K562 (cell line): Measurements from ENCODE around the gene PLPPR1. TPM values are rescaled to one million over a fixed set of nuclear protein-coding genes. Genes with fewer than 3 reads are reported as not detected.

Experiments used
- ATAC-seq: fragments of 200-7000 bp; cut with Tn5 transposase; 3 replicates; pipeline ENCODE4 v1.9.1; 2020; ENCODE audit warnings: moderate library complexity
- BruUV-seq: library from RNA; stranded (reverse); fragments of 400-500 nt; replicated peaks from 2 replicates; lab custom pipeline; 2021; lab: Mats Ljungman, UMichigan
- CTCF ChIA-PET: fragments of 300-600 bp; formaldehyde crosslinking; extraction: SDS; loops from one replicate; lab custom pipeline; 2021; ENCODE audit warnings: low intra/inter-chr PET ratio; lab: Yijun Ruan, JAX
- POLR2A ChIA-PET: fragments of 300-600, 350-650 bp; sonication (Branson Sonifier 250); formaldehyde crosslinking; extraction: SDS; loops from one replicate; lab custom pipeline; 2021; ENCODE audit warnings: antibody characterized with exemption, inconsistent platforms; lab: Yijun Ruan, JAX
- DNase-seq, 4 experiments: peaks; one replicate each; pipeline versions ENCODE4 v3.0.0 to v3.0.0-alpha.2; 2011 to 2018; ENCODE audit warnings: low spot score in 3 of 4, mixed read lengths in 3 of 4; ENCODE audit errors: extremely low read depth in 1 of 4
- FAIRE-seq: peaks from 2 replicates; lab custom pipeline; 2011; peaks lifted over from hg19 to GRCh38; lab: Jason Lieb, UNC
- H2AFZ ChIP-seq: 2 replicates; pipeline ENCODE4 v1.6.0; 2011; ENCODE audit warnings: low read depth, low read length, control low read depth, inconsistent platforms
- H3K27ac ChIP-seq: fragments of 200-600 bp; 3 replicates; pipeline ENCODE4 v1.8.0; 2011; ENCODE audit warnings: low read depth, mild to moderate bottlenecking, control low read depth, inconsistent platforms, low read length, moderate library complexity, mixed read lengths; ENCODE audit errors: extremely low read depth
- H3K27me3 ChIP-seq, 2 experiments: fragments of 300-600 bp in 1 of 2; 2 replicates in 1 of 2; 3 replicates in 1 of 2; pipeline versions ENCODE4 v1.6.0 to v1.8.0; 2011; ENCODE audit warnings: inconsistent platforms in 2 of 2, low read length in 2 of 2, mild to moderate bottlenecking in 1 of 2, mixed read lengths in 1 of 2, moderate library complexity in 1 of 2; ENCODE audit not compliant: control insufficient read depth in 2 of 2, insufficient read depth in 2 of 2
- H3K36me3 ChIP-seq: fragments of 300-600 bp; 3 replicates; pipeline ENCODE4 v1.8.0; 2011; ENCODE audit warnings: mild to moderate bottlenecking, low read length, inconsistent platforms; ENCODE audit not compliant: control insufficient read depth, insufficient read depth
- H3K4me1 ChIP-seq, 2 experiments: fragments of 200-600 bp in 1 of 2; replicated peaks in 1 of 2; 2 replicates in 1 of 2; 3 replicates in 1 of 2; pipeline versions ENCODE4 v1.5.1 to v1.8.0; 2011; ENCODE audit warnings: inconsistent platforms in 2 of 2, low read length in 2 of 2, mild to moderate bottlenecking in 1 of 2, mixed read lengths in 1 of 2, moderate library complexity in 1 of 2; ENCODE audit not compliant: control insufficient read depth in 2 of 2, insufficient read depth in 2 of 2
- H3K4me2 ChIP-seq: 2 replicates; pipeline ENCODE4 v1.6.1; 2011; ENCODE audit warnings: low read length, control low read depth, inconsistent platforms, mixed read lengths; ENCODE audit not compliant: insufficient read depth
- H3K4me3 ChIP-seq: fragments of 200-600 bp; sonication (generic), shearing (Covaris generic); 2 replicates; pipeline ENCODE4 v1.5.1; 2016; ENCODE audit warnings: control low read depth, inconsistent platforms
- H3K79me2 ChIP-seq: fragments of 200-600 bp; 3 replicates; pipeline ENCODE4 v1.8.0; 2011; ENCODE audit warnings: low read length, inconsistent platforms; ENCODE audit not compliant: control insufficient read depth, insufficient read depth
- H3K9ac ChIP-seq, 2 experiments: 2 replicates each; pipeline versions ENCODE4 v1.6.0 to v1.6.1; 2011; ENCODE audit warnings: low read depth in 2 of 2, low read length in 2 of 2, control low read depth in 1 of 2, inconsistent platforms in 1 of 2, mild to moderate bottlenecking in 1 of 2, mixed read lengths in 1 of 2; ENCODE audit not compliant: insufficient read depth in 1 of 2
- H3K9me1 ChIP-seq: one replicate; pipeline ENCODE4 v1.6.0; 2011; ENCODE audit warnings: inconsistent platforms, mild to moderate bottlenecking, low read length, moderate library complexity; ENCODE audit not compliant: control insufficient read depth, insufficient read depth
- H3K9me3 ChIP-seq: replicated peaks from 2 replicates; pipeline ENCODE4 v1.5.1; 2011; ENCODE audit warnings: low read depth, low read length, inconsistent platforms; ENCODE audit not compliant: control insufficient read depth, insufficient read depth
- H4K20me1 ChIP-seq: replicated peaks from 2 replicates; pipeline ENCODE4 v1.6.1; 2011; ENCODE audit warnings: low read length, inconsistent platforms, mixed read lengths; ENCODE audit not compliant: control insufficient read depth, insufficient read depth
- ATF7 ChIP-seq: fragments of 450-650 bp; IDR thresholded peaks from 2 replicates; pipeline ENCODE4 v1.7.1; 2014; ENCODE audit warnings: mild to moderate bottlenecking, moderate library complexity
- CBFA2T3 ChIP-seq: fragments of 450-650 bp; IDR thresholded peaks from 2 replicates; pipeline ENCODE4 v1.6.1; 2017
- EWSR1 ChIP-seq: fragments of 450-650 bp; IDR thresholded peaks from 2 replicates; pipeline ENCODE4 v1.6.1; 2018; ENCODE audit warnings: borderline replicate concordance, mild to moderate bottlenecking, low read depth, moderate library complexity; ENCODE audit not compliant: partially characterized antibody
- TBP ChIP-seq: optimal IDR thresholded peaks from 2 replicates; pipeline ENCODE3; 2011; ENCODE audit warnings: low read depth, low read length, improper control_type of control experiment
- ZNF146 ChIP-seq: IDR thresholded peaks from one replicate; pipeline ENCODE4 v1.6.1; 2018; ENCODE audit warnings: missing compliant biosample characterization; ENCODE audit not compliant: unreplicated experiment
- ZNF175 ChIP-seq: fragments of 200-800 bp; sonication (Bioruptor generic); IDR thresholded peaks from 2 replicates; pipeline ENCODE4 v1.6.1; 2016; ENCODE audit warnings: low read depth, mild to moderate bottlenecking, missing genetic modification characterization, missing compliant biosample characterization
- in situ Hi-C: fragments of 300-500 bp; cut with MboI; formaldehyde crosslinking; loops from 4 replicates; pipeline ENCODE4 v1.15.0; 2018; ENCODE audit warnings: inconsistent platforms, mixed read lengths
- intact Hi-C: fragments of 100-400 bp; cut with micrococcal nuclease; formaldehyde crosslinking; loops from 2 replicates; pipeline ENCODE4 v1.14.2; 2022
- polyA plus RNA-seq, 8 experiments: library from polyadenylated mRNA; depleted of rRNA in 4 of 8; stranded (reverse) in 5 of 8; unstranded in 3 of 8; fragments of >200 nt; fragmentation: Nextera tagmentation in 2 of 8; fragmentation: Illumina TruSeq in 1 of 8; extraction: Ambion mirVana in 2 of 8; extraction: Trizol in 1 of 8; gene quantifications; 2 replicates each; pipeline versions ENCODE4 v1.2.1 to v1.2.3, GENCODE V29; 2011 to 2014; ENCODE audit warnings: inconsistent platforms in 1 of 8, missing spikeins in 1 of 8
- total RNA-seq, 7 experiments: library from RNA; depleted of rRNA in 6 of 7; stranded (reverse); fragments of >200 nt in 6 of 7; fragmentation: Illumina TruSeq in 2 of 7; extraction: Trizol in 2 of 7; gene quantifications; 2 replicates each; pipeline versions ENCODE4 v1.2.1 to v1.2.3, GENCODE V29; 2011 to 2021; ENCODE audit warnings: low replicate concordance in 1 of 7
- TF ChIP-seq, protein P1 (sequence below): fragments of 450-650 bp; formaldehyde crosslinking; IDR thresholded peaks from 2 replicates; pipeline ENCODE4 v1.4.0; 2020; ENCODE audit warnings: mild to moderate bottlenecking, mixed read lengths
- TF ChIP-seq, protein P2 (sequence below): sonication (generic); formaldehyde crosslinking; IDR thresholded peaks from 2 replicates; pipeline ENCODE4 v1.8.0; 2022; ENCODE audit warnings: mild to moderate bottlenecking, low read depth, missing genetic modification reagents
- TF ChIP-seq, protein P3 (sequence below): fragments of 250-450 bp; sonication (Bioruptor Pico); IDR thresholded peaks from 2 replicates; pipeline ENCODE4 v1.4.0; 2020; ENCODE audit warnings: mild to moderate bottlenecking, moderate library complexity, borderline replicate concordance

Gene PLPPR1
- total and polyA plus RNA-seq, 9 of the 15 experiments (the other 6 are each of a cell fraction or from before 2014, with no cell fraction given), result not detected

DNA sequence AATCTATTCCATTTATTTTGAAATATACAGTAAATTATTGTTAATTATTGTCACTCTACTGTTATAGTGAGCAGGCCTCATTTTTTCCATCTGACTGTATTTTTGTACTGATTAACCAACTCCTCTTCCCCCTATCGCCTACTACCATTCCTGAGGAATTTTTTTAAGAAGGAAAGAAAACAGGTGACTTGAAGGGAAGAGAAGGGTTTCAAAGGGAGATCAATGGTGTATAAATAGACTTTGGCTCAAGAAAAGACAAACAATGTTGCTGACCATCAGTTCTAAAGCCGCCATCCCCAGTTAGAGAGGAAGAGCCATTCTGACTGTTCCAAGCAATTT is 286.6 kb downstream of the PLPPR1 start (continued):
- TF ChIP-seq, protein P1, sequence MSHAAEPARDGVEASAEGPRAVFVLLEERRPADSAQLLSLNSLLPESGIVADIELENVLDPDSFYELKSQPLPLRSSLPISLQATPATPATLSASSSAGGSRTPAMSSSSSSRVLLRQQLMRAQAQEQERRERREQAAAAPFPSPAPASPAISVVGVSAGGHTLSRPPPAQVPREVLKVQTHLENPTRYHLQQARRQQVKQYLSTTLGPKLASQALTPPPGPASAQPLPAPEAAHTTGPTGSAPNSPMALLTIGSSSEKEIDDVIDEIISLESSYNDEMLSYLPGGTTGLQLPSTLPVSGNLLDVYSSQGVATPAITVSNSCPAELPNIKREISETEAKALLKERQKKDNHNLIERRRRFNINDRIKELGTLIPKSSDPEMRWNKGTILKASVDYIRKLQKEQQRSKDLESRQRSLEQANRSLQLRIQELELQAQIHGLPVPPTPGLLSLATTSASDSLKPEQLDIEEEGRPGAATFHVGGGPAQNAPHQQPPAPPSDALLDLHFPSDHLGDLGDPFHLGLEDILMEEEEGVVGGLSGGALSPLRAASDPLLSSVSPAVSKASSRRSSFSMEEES (CRISPR knock-in tag), result no peak
- TF ChIP-seq, protein P2, sequence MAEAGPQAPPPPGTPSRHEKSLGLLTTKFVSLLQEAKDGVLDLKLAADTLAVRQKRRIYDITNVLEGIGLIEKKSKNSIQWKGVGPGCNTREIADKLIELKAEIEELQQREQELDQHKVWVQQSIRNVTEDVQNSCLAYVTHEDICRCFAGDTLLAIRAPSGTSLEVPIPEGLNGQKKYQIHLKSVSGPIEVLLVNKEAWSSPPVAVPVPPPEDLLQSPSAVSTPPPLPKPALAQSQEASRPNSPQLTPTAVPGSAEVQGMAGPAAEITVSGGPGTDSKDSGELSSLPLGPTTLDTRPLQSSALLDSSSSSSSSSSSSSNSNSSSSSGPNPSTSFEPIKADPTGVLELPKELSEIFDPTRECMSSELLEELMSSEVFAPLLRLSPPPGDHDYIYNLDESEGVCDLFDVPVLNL, result no peak

DNA sequence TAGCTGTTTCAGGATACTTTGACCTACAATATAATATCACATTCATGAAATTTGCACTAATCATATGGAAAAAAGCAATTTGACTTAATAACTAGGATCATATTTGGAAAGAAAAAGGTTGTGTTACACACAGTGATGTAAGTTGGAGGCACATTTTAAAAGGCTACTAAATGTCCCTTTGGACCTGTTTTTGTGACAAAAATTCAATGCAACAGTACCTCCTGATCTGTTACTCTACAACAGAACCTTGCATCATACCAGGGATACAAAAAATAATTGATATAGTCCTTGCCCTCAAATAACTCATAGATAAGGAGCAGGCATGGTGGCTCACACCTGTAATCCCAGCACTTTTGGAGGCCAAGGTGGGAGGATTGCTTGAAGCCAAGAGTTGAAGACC is 289.2 kb downstream of the PLPPR1 start:
- Histone ChIP-seq H3K27me3 (no peaks in the 10 kb centered on the region), H4K20me1 (no peaks in the 10 kb centered on the region), H3K9me1 (no peaks in the 10 kb centered on the region), H3K9ac (no peak overlapping the region), H3K79me2 (no peaks in the 10 kb centered on the region), H3K4me2 (no peak overlapping the region), H2AFZ (no peak overlapping the region), H3K4me1 (no peaks in the 10 kb centered on the region), H3K27ac (no peak overlapping the region), H3K9me3 (no peaks in the 10 kb centered on the region), H3K4me3 (no peak overlapping the region), H3K36me3 (no peaks in the 10 kb centered on the region)
- ATAC-seq, result no peak
- ChIA-PET POLR2A (no interaction called here), CTCF (no interaction called here)
- no peak for FAIRE-seq
- DNase-seq, result no peak
- in situ Hi-C loops (no loop called here), intact Hi-C loops (no loop called here)
- BruUV-seq, result no TSS peak
- TF ChIP-seq, protein P3, sequence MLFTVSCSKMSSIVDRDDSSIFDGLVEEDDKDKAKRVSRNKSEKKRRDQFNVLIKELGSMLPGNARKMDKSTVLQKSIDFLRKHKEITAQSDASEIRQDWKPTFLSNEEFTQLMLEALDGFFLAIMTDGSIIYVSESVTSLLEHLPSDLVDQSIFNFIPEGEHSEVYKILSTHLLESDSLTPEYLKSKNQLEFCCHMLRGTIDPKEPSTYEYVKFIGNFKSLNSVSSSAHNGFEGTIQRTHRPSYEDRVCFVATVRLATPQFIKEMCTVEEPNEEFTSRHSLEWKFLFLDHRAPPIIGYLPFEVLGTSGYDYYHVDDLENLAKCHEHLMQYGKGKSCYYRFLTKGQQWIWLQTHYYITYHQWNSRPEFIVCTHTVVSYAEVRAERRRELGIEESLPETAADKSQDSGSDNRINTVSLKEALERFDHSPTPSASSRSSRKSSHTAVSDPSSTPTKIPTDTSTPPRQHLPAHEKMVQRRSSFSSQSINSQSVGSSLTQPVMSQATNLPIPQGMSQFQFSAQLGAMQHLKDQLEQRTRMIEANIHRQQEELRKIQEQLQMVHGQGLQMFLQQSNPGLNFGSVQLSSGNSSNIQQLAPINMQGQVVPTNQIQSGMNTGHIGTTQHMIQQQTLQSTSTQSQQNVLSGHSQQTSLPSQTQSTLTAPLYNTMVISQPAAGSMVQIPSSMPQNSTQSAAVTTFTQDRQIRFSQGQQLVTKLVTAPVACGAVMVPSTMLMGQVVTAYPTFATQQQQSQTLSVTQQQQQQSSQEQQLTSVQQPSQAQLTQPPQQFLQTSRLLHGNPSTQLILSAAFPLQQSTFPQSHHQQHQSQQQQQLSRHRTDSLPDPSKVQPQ, result no peak
- no peak for TF ChIP-seq CBFA2T3
- TF ChIP-seq TBP, result no peak
- no peak for TF ChIP-seq EWSR1
- TF ChIP-seq ZNF146 (CRISPR knock-in tag), result no peak
- no peak for TF ChIP-seq ATF7
- TF ChIP-seq ZNF175 (CRISPR knock-in tag), result no peak
